ENCODE measurements around the gene IQUB.
"Not testable (repeated sequence)": the region's sequence is repeated elsewhere in the genome, so short reads cannot be mapped to it uniquely, and the experiment has no call there.

IQUB gene

DNA sequence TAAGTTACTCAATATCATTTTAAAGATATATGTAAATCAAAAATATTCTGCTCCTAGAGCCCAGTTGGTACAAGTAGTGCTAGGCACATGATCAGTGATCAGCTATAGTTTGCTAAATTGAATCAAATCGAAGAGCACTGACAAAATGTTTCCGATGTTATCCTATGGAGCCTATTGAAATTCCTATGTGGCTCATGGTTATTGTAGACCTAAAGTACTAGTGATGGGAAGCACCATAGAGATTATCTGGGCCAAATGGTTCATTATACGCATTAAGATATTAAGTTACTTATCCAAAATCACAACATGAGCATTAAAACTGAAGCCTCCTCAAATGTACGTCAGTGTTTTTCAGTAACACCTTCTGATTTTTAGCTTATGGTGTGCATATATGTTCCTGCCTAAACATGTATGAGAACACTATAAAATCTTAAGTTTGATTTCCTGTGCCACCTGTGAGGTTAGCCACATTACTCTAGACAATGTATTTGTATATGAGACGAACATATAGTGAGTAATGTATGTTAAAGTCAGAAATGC is 103.2 kb downstream of the IQUB start:
- no peak for ATAC-seq
- H3K36me3 Mint-ChIP-seq, result no peaks in the 10 kb centered on the region
- no peaks in the 10 kb centered on the region for H3K27me3 Mint-ChIP-seq
- H3K4me1 Mint-ChIP-seq, result no peaks in the 10 kb centered on the region
- peaks cover 3% of the 10 kb centered on the region for H3K9me3 Mint-ChIP-seq
- H3K4me3 Mint-ChIP-seq, result no peak overlapping the region
- no peak overlapping the region for H3K27ac Mint-ChIP-seq

- no peak for ATAC-seq
- Mint-ChIP-seq H3K4me1 (no peaks in the 10 kb centered on the region), H3K9me3 (peaks cover 9% of the 10 kb centered on the region)
These were observed 109.1 kb downstream of the IQUB start for GRCh38 chr7:123425246-123425645.

DNA sequence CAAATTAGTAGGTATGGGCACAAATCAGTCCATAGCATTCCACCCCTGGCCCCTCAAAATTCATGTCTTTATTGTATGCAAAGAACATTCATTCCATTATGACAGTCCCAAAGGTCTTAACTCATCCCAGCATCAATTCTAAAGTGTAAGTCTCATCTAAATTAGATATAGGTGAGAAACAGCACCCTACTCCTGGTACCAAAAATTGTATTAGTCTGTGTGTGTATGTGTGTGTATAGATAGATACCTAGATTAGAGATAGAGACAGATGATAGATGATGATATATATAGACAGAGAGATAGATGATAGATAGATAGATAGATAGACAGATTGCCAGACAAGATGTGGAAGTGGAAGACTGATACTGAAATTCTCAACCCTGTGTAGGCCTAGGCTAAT is 109.9 kb downstream of the IQUB start:
- Mint-ChIP-seq H3K27me3 (no peaks in the 10 kb centered on the region), H3K4me1 (no peaks in the 10 kb centered on the region), H3K9me3 (peaks cover 10% of the 10 kb centered on the region), H3K36me3 (no peaks in the 10 kb centered on the region), H3K4me3 (no peak overlapping the region), H3K27ac (no peak overlapping the region)
- ATAC-seq, result no peak

More at GRCh38 chr7:123425246-123425645, 109.1 kb downstream of the IQUB start:
- no peaks in the 10 kb centered on the region for H3K27me3 Mint-ChIP-seq
- no peak overlapping the region for H3K27ac Mint-ChIP-seq
- H3K36me3 Mint-ChIP-seq, result no peaks in the 10 kb centered on the region
- no peak overlapping the region for H3K4me3 Mint-ChIP-seq

GRCh38 chr7:123423622-123424021 is 110.8 kb downstream of the IQUB start:
- Mint-ChIP-seq H3K27me3 (no peaks in the 10 kb centered on the region), H3K4me1 (no peaks in the 10 kb centered on the region), H3K27ac (no peak overlapping the region), H3K4me3 (no peak overlapping the region), H3K9me3 (peaks cover 12% of the 10 kb centered on the region), H3K36me3 (no peaks in the 10 kb centered on the region)
- no peak for ATAC-seq

GRCh38 chr7:123417580-123417979 is 116.8 kb downstream of the IQUB start:
- Mint-ChIP-seq H3K36me3 (no peaks in the 10 kb centered on the region), H3K4me1 (no peaks in the 10 kb centered on the region), H3K27me3 (no peaks in the 10 kb centered on the region), H3K4me3 (no peak overlapping the region), H3K27ac (no peak overlapping the region), H3K9me3 (peaks cover 14% of the 10 kb centered on the region)
- no peak for ATAC-seq

DNA sequence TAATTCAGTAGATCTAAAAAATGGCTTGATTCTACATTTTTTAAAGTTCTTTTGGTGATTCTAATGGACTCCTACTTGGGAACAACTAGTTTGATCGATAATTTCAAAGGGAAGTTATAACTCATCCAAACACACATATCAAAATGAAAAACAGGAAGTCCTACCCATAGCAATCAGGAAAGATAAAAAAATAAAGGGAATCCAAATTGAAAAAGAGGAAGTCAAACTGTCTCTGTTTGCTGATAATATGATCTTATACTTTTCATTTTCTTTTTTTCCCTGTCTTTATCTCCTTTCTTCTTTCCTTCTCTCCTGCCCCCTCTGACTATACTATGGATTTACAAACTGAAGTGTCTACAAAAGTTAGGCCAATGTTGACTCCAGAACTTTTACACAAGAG is 118.8 kb downstream of the IQUB start:
- ATAC-seq, result no peak
- Mint-ChIP-seq H3K27me3 (no peaks in the 10 kb centered on the region), H3K27ac (no peak overlapping the region), H3K4me3 (no peak overlapping the region), H3K4me1 (no peaks in the 10 kb centered on the region), H3K9me3 (peaks cover 14% of the 10 kb centered on the region), H3K36me3 (no peaks in the 10 kb centered on the region)

- no peaks in the 10 kb centered on the region for H3K27me3 Mint-ChIP-seq
- H3K4me3 Mint-ChIP-seq, result no peak overlapping the region
- ATAC-seq, result no peak
- H3K36me3 Mint-ChIP-seq, result no peaks in the 10 kb centered on the region
- H3K27ac Mint-ChIP-seq, result no peak overlapping the region
- no peaks in the 10 kb centered on the region for H3K9me3 Mint-ChIP-seq
- H3K4me1 Mint-ChIP-seq, result no peaks in the 10 kb centered on the region
These were observed 124.0 kb downstream of the IQUB start for GRCh38 chr7:123410273-123410904.

- not testable (repeated sequence) for H3K27me3 Mint-ChIP-seq, H3K4me1 Mint-ChIP-seq, H3K9me3 Mint-ChIP-seq, H3K36me3 Mint-ChIP-seq, H3K27ac Mint-ChIP-seq, ATAC-seq, H3K4me3 Mint-ChIP-seq
These were observed 126.4 kb downstream of the IQUB start for GRCh38 chr7:123407951-123408350.
